H4 (cell line): ENCODE measurements around the gene RHBDF1. TPM values are rescaled to one million over a fixed set of nuclear protein-coding genes. Genes with fewer than 3 reads are reported as not detected.

Experiments
- DNase-seq: peaks from one replicate; pipeline ENCODE4 v3.0.0-alpha.2; 2015; ENCODE audit warnings: low spot score
- total RNA-seq: library from RNA; depleted of rRNA; stranded (reverse); fragments of >200 nt; shearing (Covaris generic); gene quantifications from 2 replicates; pipeline ENCODE4 v1.2.3, GENCODE V29; 2014

RHBDF1 gene
- total RNA-seq, 1 experiment from 2014 or later = 12.4 TPM

DNA sequence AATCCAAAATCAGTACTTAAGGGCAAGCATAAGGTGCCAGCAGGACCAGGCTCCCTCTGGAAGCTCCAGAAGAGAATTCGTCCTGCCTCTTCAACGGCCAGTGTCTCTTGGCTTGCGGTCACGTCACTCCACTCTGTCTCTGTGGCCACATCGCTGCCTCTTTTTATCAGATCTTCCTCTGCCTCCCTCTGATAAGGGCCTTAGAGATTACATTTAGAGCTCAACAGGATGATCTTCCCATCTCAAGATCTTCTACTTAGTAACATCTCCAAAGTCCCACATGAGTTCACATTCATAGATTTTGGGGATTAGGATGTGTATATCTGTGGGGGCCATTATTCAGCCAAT lies 22.5 kb upstream of the RHBDF1 start:
- no peak for DNase-seq

DNA sequence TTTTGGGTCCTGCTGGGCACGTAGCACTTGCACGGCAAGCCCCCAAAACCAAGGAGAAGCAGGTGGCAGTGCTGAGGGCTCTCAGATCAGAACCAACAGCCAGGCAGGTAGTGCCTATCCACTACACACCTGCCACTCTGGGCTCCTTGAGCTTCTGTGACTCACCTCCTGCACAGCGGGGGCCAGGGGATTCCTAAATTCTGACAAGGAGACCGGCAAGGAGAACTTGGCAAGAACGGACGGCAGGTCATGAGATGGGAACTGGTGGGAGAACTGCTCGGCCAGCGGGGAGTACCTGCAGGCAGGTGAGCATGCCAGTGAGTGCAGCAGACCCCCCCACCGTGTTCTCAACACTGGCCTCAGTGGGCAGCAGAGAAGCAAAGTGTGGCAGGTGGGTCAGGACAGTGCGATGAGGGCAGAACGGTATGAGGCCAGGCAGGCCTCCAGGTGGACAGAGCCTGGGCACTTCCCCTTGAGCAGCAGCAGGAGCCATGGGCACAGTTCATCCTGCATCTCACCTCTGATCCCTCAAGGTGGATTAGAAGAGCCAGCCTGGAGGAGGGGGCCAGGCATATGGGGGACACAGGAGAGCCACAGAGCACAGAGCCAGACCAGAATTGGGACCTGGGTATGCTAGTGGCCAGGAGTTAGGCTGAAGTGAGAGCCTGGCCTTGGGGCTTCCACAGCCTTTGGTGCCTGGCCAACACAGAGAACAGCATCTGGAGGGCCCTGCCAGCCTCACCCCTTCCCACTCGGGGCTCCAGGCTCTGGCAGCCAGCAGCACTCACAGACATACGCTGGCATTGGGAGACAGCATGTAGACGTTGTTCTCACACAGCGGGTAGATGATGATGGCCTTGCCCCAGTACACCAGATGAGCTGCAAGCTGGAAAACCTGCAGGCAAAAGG lies 20.3 kb upstream of the RHBDF1 start:
- no peak for DNase-seq

DNA sequence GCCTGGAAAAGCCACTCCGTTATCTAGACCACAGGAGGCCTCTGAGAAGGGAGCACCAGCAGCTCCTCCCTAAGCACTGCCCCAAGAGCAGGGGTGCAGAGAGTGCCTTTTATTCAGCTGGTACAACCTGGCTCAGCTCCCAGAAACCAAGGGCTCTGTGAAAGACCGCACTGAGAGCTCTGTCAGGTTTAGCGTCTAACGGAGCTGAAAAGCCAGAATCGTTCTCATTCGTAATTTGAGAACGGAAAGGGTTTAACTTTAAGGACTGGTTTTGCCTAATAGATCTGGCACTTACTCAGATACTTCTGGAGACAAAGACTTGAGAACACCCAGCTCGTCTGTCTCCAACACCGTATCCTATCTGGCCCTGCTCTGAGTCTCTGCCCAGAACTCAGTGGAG lies 19.1 kb upstream of the RHBDF1 start:
- DNase-seq = no peak

DNA sequence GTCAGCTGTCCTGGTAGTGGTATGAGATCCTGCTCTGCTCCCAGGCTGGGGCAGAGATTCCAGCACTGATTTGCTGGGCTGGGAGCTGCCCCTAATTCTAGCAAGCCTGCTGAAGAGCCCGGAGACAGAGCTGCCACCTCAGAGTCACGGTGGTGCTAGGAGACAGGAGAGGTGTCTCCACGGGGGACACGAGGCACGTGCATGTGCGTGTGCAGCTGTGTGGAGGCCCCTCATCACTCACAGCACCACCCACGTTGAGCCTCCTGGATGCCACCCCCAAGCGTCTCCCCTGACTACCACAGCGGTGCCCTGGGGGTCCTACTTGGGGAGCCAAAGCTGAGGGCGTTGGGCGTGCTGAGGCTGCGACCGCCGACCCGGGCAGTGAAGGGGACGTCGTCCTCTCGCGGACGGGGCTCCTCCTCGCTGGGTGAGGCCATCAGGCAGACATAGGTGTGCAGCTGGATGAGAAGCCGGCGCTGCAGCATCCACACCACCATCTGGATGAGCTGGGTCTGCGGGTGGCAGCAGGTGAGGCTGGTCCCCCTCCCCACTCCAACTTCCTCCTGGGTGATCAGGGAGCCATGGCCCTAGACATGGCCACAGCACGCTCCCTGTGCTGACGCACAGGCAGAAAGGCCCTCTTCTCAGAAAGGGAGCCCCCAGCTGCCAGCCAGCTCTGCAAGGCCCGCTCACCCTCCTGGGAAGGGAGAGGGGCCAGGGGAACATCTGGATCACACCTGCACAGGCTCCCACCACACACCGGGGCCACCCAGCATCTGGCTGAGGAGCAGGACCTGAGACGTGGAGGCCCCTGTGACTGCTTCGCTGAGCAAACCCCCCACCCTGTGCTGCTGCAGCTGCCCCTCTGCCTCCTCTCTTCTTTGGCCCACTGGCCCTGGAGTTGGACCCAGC lies 17.2 kb upstream of the RHBDF1 start:
- DNase-seq = no peak

DNA sequence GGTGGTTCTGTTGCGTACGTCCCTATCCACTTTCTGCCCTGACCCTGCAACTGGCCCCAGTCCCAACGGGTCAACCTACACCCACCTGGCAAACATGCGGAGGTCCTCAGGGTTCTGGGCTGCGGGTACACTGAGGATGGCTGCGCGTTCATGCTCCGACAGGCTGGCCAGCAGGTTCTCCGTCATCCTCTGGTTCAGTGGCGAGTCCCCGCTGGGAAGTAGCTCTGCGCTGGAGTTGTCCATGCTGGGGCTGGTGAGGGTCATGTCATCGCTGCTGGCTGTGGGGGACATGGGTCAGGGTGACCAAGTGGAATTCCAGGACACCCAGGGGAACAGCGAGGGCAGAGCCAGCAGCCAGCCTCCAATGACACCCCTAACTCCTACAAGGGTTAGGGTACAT lies 16.2 kb upstream of the RHBDF1 start:
- DNase-seq = no peak

DNA sequence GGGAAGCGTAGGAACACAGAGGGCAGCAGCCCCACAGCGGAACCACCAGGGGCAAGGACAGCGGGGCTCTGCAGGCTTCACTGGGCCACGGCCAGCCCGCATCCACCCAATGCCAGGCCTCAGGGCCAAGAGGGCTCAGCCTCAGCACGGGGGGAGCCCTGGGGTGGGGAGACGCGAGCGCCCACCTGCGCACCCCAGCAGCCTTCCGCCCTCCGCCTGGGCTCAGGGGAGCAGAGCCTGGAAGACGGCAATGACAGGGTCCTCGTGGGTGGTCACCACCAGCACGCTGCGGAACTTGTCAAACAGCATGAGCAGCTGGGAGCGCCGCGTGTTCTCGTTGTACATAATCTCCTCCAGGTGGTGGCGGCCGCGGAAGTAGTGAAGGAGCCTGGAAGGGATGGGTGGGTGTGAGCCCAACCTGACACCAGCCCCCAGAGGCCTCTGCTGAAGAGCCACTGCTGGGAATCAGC lies 14.1 kb upstream of the RHBDF1 start:
- DNase-seq = no peak

DNA sequence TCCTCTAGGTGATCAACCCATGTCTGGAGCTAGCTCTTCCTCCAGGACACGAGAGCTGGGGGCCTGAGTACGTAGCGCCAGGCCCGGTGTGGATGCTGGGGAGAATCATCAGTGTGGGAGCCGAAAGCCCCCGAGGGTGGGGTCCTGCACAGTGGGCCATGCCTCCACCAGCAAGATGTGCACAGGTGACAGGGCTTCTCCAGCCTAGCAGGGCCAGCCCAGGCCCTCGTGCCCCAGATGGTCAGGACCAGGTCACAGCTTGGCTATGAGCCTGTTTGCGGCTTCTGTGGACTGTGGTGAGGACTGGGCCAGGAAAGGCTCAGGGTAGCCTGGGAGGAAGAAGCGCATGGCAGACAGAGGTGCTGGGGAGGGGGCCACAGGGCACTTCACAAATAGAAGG lies 13.4 kb upstream of the RHBDF1 start:
- no peak for DNase-seq

DNA sequence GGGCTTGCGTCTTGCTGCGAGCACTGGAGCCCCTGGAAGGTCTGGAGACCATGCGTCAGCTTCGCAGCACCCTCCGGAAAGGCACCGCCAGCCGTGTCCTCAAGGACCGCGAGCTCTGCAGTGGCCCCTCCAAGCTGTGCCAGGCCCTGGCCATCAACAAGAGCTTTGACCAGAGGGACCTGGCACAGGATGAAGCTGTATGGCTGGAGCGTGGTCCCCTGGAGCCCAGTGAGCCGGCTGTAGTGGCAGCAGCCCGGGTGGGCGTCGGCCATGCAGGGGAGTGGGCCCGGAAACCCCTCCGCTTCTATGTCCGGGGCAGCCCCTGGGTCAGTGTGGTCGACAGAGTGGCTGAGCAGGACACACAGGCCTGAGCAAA lies 13.0 kb upstream of the RHBDF1 start:
- DNase-seq = no peak

DNA sequence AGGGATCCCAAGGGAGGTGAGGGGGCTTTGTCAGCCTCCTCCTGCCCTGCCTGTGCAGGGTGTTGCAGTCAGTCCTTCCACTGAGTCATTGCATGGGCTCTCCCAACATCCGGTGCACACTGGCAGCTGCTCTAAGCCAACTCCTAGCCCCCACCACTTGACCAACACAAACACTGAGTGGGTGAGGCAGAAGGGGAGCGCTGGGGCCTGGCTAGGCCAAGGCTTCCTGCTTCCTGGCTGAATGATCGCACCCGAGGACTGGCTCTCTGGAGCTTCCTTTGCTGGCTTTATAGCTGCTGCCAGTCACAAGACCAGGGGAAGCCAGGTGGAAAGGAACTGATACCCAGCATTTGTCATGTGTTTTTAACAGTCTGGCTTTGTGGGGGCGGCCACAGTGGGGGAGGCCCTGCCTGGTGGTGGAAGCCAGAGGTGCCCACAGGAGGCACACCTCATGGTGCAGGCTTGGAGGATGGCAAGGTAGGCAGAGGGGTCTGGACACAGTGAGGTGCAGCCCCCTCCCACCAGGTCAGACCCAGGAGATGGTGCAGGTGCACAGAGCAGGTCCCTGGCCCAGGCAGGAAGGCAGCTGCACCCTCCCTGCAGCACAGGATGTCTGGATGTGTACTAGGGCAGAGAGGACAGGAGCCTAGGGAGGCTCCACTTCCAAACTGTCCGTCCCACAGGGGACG lies 12.4 kb upstream of the RHBDF1 start:
- peak; percentile 78 for DNase-seq

DNA sequence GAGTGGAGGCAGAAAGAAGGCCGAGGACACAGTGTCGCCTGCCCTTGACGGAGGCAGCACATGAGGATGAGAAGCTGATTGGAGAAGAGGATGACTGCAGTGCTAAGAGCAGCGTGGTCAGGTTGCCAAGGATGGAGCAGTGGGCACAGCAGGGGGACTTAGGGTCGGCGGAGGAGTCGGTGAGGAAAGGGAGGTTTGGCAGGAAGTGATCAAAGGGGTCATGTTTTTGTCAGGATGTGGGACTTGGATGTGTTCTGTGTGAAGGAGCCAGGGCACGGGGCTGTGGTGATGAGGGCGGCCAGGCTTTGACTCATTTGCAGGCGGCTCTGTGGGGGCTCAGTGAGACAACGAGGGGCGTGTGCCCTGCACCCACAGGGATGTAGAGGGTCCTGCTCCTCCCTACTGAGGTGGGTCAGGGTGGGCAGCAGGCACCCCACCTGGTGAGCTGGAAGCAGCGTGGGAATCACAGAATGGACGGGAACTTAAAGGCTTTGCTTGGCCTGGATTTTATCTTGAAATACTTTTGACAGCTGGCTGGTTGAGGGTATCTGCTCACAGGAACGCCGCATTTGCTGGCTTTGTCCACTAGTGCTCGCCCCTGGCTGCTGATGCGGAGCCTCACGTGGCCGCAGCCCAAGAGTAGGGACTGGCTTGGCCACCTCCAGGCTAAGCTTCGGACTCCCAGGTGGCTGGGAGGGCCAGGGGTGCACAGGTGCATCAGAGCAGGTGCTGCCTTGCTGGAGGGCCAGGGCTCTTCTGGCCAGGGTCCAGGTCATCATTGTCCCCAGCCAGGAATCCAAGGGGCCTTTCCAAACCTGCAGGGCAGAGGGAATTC lies 11.6 kb upstream of the RHBDF1 start:
- no peak for DNase-seq

DNA sequence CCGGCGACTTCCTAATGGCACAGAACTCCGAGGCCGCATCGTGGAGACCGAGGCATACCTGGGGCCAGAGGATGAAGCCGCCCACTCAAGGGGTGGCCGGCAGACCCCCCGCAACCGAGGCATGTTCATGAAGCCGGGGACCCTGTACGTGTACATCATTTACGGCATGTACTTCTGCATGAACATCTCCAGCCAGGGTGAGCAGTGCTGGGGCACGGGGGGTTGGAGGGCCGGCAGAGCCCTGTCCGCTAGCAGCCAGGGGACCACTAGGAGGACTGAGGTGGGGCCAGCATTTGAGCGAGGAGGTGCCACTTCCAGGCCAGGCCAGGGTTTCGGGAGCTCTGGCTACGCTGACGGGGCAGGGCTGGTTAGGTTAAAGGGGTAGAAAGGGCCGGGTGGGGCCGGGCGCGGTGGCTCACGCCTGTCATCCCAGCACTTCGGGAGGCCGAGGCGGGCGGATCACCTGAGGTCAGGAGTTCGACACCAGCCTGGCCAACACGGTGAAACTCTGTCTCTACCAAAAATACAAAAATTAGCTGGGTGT lies 10.7 kb upstream of the RHBDF1 start:
- DNase-seq = no peak

DNA sequence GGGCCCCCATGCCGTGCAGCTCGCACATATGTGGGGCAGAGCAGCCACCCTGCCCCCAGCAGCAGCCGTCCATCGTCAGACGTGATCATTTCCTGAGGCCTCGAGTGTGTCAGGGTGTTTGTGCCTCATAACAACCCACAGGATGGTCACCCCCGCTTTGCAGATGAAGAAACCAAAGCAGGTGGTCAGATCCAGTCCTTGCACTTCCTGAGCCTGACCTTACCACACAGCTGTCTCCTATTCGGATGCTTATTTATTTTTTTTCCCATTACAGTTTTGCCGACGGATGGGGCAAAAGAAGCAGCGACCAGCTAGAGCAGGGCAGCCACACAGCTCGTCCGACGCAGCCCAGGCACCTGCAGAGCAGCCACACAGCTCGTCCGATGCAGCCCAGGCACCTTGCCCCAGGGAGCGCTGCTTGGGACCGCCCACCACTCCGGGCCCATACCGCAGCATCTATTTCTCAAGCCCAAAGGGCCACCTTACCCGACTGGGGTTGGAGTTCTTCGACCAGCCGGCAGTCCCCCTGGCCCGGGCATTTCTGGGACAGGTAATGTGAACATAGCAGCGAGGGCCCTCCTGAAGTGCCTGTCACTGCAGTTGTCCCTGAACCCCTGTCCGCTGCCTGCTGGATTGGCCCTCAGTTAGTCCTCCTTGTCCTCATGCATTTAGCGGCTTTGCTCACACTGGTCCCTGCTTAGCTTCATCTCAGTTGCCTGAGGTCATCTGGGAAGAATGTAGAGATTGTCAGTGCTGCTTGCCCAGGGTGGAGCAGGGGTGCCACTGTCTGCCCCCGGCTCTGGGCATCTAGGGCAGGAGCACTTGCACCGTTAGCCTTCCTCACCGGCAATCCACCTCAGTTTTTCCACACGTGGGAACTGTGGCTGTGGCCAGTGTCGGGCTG lies 7.0 kb upstream of the RHBDF1 start:
- DNase-seq = no peak

DNA sequence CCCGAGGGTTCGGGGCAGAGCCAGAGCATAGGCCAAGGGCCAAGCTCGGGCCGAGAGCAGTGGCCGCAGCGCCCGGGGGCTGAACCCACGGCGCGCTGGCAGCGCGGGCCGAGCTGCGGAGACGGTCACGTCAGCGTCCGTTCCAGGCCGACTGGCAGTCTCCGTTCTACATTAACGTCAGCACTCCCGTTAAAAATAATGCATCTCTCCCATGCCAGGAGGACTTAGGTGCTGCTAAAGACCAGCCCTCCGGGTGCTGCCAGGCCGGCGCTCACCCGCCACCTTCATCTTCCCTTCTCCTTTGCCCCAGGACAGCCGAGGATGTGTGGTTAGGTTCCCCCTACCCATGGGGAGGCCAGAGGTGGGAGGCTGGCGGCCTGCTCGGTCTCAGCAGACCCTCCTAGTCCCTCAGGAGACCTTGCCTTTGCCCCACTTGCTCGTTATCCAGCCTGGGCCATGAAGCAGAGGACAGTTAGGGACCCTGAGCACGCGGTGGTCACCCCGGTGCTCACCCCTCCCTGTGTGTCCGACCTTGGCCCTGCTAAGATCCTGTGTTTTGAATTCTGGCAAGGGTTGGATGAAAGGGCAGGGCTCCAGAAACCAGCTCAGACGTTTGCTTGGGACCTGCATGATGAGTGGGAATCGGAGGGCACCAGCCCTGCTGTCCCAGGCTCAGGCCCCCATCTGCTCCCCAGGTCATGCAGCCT lies 6.2 kb upstream of the RHBDF1 start:
- no peak for DNase-seq

DNA sequence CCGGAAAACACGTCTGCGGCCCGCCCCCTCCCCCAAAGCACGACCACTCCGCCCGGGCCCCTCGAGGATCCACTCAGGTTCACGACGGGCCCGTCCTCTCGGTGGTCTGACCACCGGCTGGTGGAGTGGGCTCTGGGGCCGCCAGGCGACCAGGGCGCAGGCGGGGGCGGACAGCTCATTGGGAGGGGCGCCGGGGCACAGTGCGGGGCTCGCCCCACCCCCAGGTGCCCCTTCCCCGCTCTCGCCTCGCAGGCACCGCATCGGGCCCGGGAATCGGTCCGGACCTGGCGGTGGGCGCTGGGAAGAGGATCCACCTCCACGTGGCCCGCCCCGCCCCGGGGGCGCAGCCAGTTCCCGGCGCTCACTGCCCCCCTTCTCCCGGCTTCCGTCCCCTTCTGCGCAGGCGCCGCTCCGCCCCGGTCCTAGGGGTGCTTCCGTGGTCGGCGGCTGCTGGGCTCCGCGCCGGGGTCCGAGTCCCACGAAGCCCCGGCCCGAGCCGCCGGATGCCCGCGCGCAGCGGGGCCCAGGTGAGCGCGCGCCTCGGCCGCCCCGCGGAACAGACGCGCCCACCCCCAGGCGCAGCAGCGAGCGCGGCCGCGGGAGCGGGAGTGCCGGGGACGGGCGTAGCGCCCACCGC lies 5.5 kb upstream of the RHBDF1 start, which contains the start of gene MPG:
Gene MPG (plus strand): TSS at position 419 of the 637 bp plus-strand sequence. CDS start 85 bp downstream, at position 504.
- peak; percentile 74 for DNase-seq

DNA sequence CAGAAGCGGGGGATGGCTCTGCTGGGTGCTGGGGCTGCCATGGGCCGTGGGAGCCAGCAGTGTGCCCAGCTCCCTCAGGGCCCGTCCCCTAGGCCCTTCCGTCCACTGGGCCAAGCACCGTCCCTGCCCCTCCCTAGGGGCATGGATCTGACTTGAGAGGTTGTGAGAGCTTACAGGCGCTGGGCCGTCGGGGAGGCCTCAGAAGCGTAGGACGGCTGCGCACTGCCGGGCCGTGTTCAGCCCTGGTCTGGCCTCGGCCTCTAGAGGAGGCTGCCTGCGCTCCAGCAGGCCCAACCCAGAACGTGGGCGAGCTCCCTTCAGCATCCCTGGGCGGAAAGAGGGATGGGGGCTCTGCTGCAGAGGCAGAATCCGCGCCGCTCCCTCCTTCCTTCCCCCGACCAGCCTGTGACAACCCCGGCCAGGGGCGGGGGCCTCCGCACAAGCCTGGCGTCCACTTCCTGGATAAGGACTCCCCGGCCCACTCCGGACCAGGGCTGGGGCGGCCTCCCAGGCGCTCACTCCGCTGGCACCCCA lies 4.9 kb upstream of the RHBDF1 start:
- DNase-seq = peak; percentile 33

DNA sequence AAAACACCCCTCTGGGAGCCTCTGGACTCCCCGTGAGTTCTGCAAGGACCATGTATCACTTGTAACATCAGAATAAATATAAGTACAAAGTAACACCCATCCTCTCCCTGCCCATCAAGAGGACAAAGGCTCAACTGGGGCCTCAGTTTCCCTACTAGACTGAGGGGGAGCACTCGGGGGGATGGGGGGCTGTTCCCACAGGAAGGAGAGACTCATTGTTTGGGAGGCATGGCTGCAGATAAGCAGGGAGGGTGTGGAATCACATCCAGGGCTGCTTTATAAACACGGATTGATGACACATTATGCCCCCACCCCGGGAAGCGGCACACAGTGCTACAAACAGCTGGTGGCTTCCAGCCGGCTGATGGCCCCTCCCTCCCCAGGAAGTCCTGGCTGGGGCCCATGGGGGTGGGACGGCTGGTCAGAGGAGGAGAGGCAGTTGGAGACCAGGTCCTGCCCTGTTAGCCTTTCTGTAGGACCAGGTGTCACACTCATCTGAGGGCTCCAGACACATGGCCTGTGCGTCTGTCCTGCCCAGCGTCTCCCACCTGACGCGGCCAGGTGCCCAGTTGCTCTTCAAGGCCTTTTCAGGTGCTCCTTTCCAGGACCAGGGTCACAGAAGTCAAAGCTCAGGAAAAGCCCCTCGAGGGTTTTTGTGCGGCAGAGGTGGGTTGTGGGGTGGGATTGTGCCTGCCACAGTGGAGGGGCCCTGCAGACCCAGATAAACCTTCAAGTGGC lies 4.3 kb upstream of the RHBDF1 start:
- peak; percentile 91 for DNase-seq
